Measurements from ENCODE around the gene NFS1. TPM values are rescaled to one million over a fixed set of nuclear protein-coding genes. Genes with fewer than 3 reads are reported as not detected.

The NFS1 gene
- total RNA-seq, 3 donors from 2014 or later: 31.7 to 39.7 (median 36.1) TPM

DNA sequence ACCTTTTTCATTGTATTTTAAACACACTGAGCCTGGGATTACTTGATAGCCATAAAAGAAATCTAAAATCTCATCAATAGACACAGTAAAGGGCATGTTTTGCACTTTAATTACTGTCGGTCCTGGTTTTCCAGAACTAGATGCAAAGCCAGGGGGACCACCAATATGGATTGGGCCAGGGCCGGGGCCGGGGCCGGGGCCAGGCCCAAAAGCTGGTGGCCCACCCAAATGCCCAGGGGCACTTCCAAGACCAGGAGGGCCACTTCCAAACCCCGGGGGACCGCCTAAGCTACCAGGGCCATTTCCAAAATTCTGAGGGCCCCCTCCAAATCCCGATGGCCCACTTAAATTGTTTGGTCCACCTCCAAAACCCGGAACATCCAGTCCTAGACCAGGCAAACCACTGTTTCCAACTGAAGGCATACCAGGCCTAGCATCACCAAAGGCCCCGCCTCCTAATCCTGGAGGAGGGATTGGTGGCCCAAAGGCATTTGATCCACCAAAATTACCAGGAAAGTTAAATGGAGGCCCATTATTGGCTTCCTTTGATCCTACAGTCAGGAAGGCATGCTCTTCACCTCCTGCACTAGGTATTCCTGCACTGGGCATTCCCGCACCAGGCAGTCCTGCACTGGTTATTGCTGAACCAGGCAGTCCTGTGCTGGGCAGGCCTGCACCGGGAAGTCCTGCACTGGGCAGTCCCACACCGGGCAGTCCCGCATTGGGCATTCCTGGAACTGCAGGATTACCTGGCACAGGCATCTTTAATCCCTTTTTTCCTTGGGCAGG lies 46.3 kb downstream of the NFS1 start:
- Histone ChIP-seq H3K4me1 (peaks cover 0 to 5% of the 10 kb centered on the region in 2 donors), H3K9me3 (no peaks in the 10 kb centered on the region), H3K27me3 (no peaks in the 10 kb centered on the region), H3K4me3 (no peak overlapping the region), H3K27ac (no peak overlapping the region), H3K36me3 (no peaks in the 10 kb centered on the region)
- TF ChIP-seq, protein P1, sequence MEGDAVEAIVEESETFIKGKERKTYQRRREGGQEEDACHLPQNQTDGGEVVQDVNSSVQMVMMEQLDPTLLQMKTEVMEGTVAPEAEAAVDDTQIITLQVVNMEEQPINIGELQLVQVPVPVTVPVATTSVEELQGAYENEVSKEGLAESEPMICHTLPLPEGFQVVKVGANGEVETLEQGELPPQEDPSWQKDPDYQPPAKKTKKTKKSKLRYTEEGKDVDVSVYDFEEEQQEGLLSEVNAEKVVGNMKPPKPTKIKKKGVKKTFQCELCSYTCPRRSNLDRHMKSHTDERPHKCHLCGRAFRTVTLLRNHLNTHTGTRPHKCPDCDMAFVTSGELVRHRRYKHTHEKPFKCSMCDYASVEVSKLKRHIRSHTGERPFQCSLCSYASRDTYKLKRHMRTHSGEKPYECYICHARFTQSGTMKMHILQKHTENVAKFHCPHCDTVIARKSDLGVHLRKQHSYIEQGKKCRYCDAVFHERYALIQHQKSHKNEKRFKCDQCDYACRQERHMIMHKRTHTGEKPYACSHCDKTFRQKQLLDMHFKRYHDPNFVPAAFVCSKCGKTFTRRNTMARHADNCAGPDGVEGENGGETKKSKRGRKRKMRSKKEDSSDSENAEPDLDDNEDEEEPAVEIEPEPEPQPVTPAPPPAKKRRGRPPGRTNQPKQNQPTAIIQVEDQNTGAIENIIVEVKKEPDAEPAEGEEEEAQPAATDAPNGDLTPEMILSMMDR (IDR thresholded peaks at IDR 0.05): no peak
- TF ChIP-seq POLR2AphosphoS5 (IDR thresholded peaks at IDR 0.05) (no peak), POLR2A (IDR thresholded peaks at IDR 0.05) (no peak)
- no peak for DNase-seq (ENCODE audit: low spot score in 2 of 2)
- intact Hi-C loops (cut with DNase I; ENCODE audit: low total_unique reads): no loop called here

DNA sequence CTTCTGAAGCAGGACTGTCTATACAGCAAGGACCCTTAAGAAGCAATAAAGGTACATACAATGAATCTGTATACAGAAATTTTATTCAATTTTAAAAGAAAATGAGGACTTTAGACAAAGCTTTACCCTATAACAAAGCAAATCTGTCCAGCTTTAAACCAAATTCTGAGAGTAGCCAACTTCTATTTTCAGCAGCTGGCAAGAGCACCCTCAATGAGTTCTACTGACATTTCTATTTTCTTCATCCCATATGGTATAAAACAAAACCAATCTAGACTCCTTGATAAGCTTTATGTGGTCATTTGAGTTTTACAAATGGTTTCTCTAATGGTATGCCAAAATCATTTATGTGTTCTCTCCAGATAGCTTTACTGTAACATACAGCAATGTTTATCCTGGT lies 47.2 kb downstream of the NFS1 start:
- DNase-seq (ENCODE audit: low spot score in 2 of 2): no peak
- intact Hi-C loops (cut with DNase I; ENCODE audit: low total_unique reads): no loop called here

DNA sequence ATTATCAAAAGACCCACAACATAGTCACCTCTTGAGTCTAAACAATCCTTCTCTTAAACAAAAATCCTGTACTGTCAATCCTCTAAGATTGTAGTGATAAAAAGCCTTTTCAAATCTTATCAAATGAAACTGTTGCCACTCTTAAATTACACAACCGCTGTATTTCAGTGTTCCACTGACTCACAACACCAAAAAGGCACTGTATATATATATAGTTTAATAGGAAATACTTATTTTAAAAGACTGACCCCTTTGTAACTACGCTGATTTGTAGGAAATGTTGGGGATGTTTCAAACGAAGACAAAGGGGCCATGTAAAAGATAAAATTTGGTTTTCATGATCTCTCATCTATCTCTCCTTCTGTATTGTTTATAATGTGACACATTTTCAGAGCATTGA lies 48.5 kb downstream of the NFS1 start:
- H3K4me1 ChIP-seq: no peaks in the 10 kb centered on the region
- H3K9me3 ChIP-seq: no peaks in the 10 kb centered on the region
- DNase-seq (ENCODE audit: low spot score in 2 of 2): no peak
- no peak overlapping the region for H3K27ac ChIP-seq
- no peak overlapping the region for H3K4me3 ChIP-seq
- TF ChIP-seq, protein P1 (IDR thresholded peaks at IDR 0.05): no peak
- no peak for TF ChIP-seq POLR2A (IDR thresholded peaks at IDR 0.05)
- no peak for TF ChIP-seq POLR2AphosphoS5 (IDR thresholded peaks at IDR 0.05)
- H3K27me3 ChIP-seq: no peaks in the 10 kb centered on the region
- intact Hi-C loops (cut with DNase I; ENCODE audit: low total_unique reads): no loop called here
- no peaks in the 10 kb centered on the region for H3K36me3 ChIP-seq

More for the DNA sequence above, 47.2 kb downstream of the NFS1 start:
- no peak overlapping the region for H3K4me3 ChIP-seq
- no peak overlapping the region for H3K27ac ChIP-seq
- no peaks in the 10 kb centered on the region for H3K27me3 ChIP-seq
- H3K9me3 ChIP-seq: no peaks in the 10 kb centered on the region
- H3K36me3 ChIP-seq: no peaks in the 10 kb centered on the region
- H3K4me1 ChIP-seq: no peaks in the 10 kb centered on the region
- TF ChIP-seq, protein P1 (IDR thresholded peaks at IDR 0.05): no peak
- no peak for TF ChIP-seq POLR2A (IDR thresholded peaks at IDR 0.05)
- no peak for TF ChIP-seq POLR2AphosphoS5 (IDR thresholded peaks at IDR 0.05)

DNA sequence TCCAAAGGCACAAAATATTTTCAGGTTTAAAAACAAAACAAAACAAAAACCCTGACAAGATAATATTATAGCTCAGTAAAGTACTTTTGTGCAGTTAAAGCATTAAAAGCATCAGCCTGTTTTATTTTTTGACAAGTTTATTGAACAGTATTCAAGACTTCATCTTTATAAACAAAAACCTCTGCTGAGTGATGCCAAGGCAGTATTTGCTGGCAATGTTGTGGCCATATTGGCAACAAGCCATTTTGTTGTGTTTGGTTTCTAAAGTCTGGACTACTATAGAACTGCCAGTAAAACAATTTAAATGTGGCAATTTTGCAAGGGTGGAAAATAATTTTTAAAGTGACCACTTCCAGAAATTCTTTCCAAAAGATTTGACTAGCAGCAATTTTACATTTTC lies 50.3 kb downstream of the NFS1 start:
- intact Hi-C loops (cut with DNase I; ENCODE audit: low total_unique reads): no loop called here
- H3K27me3 ChIP-seq: no peaks in the 10 kb centered on the region
- no peaks in the 10 kb centered on the region for H3K4me1 ChIP-seq
- DNase-seq (ENCODE audit: low spot score in 2 of 2): no peak
- no peaks in the 10 kb centered on the region for H3K9me3 ChIP-seq
- no peak overlapping the region for H3K4me3 ChIP-seq
- no peaks in the 10 kb centered on the region for H3K36me3 ChIP-seq
- TF ChIP-seq POLR2AphosphoS5 (IDR thresholded peaks at IDR 0.05): no peak
- TF ChIP-seq POLR2A (IDR thresholded peaks at IDR 0.05): no peak
- TF ChIP-seq, protein P1 (IDR thresholded peaks at IDR 0.05): no peak
- peak overlapping the region in 1 of 2 donors; percentile 23 for H3K27ac ChIP-seq

DNA sequence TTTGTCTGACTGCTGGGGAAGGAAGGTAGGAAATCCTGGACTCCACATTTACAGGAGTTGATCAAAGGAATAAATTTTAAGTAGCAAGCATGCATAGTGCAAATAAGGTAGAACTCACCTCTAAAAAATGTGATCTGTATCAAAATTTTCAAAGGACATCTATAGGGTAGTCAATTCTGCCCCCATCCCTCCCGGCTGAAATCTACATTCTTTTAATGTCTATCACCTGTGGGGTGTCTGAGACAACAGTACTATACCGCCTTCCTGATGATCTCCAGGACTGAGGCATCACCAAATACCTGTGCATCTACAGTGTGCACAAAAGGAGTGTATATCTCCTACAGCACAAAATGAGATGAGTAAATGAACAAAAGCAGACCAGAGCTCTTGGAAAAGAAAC lies 54.3 kb downstream of the NFS1 start:
- Histone ChIP-seq H3K36me3 (no peaks in the 10 kb centered on the region), H3K9me3 (no peaks in the 10 kb centered on the region), H3K27ac (no peak overlapping the region), H3K4me3 (no peak overlapping the region), H3K27me3 (no peaks in the 10 kb centered on the region), H3K4me1 (no peaks in the 10 kb centered on the region)
- intact Hi-C loops (cut with DNase I; ENCODE audit: low total_unique reads): no loop called here
- TF ChIP-seq POLR2AphosphoS5 (IDR thresholded peaks at IDR 0.05) (no peak), POLR2A (IDR thresholded peaks at IDR 0.05) (no peak)
- TF ChIP-seq, protein P1 (IDR thresholded peaks at IDR 0.05): no peak
- DNase-seq (ENCODE audit: low spot score in 2 of 2): no peak
